Measurements from ENCODE around the gene FBXW5. TPM values are rescaled to one million over a fixed set of nuclear protein-coding genes. Genes with fewer than 3 reads are reported as not detected.

The FBXW5 gene
- total RNA-seq, 1 experiment from 2014 or later, result 88.0 TPM

DNA sequence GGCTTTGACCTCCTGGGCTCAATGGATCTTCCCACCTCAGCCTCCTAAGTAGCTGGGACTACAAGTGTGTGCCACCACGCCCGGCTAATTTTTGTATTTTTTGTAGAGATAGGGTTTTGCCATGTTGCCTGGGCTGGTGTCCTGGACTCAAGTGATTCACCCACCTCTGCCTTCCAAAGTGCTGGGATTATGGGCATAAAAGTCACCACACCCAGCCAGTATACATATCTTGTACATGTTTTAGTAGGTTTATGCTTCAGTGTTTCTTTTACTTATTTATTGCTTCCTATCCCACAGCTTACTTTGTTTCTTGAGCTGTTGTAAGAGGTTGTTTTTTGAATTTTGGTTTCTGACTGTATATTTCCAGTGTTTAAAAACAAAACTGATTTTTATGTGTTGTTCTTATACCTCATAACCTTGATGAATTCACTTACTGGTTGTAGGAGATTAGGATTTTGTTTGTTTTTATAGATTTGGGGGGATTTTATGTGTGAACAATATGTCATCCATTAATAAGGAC is 12.9 kb downstream of the FBXW5 start:
- Histone ChIP-seq H3K4me3 (replicated peaks in 1 of 2; ENCODE audit: low read depth in 1 of 2, low read length in 2 of 2) (no peak overlapping the region), H3K79me2 (ENCODE audit: insufficient read depth, low read length) (no peaks in the 10 kb centered on the region), H3K36me3 (ENCODE audit: control insufficient read depth in 1 of 2, insufficient read depth in 2 of 2, low read length in 2 of 2) (peaks cover 0 to 12% of the 10 kb centered on the region in 2 experiments; a peak in 1 of 4 replicates), H3K4me2 (ENCODE audit: low read length) (no peak overlapping the region), H3K9me3 (ENCODE audit: control insufficient read depth in 1 of 2, insufficient read depth in 1 of 2, low read depth in 1 of 2, low read length in 2 of 2) (no peaks in the 10 kb centered on the region), H3K9me2 (ENCODE audit: insufficient read depth) (no peaks in the 10 kb centered on the region), H3K4me1 (ENCODE audit: control insufficient read depth in 1 of 2, insufficient read depth in 2 of 2, low read length in 2 of 2) (no peaks in the 10 kb centered on the region), H3K9ac (ENCODE audit: low read length) (no peak overlapping the region), H3K27me3 (ENCODE audit: insufficient read depth, low read length) (no peaks in the 10 kb centered on the region), H3K27ac (ENCODE audit: low read depth, low read length) (no peak overlapping the region), H2AFZ (ENCODE audit: low read depth, low read length, poor library complexity, severe bottlenecking) (no peak overlapping the region), H4K20me1 (ENCODE audit: insufficient read depth) (no peaks in the 10 kb centered on the region)
- ChIA-PET POLR2A (no interaction called here), RAD21 (ENCODE audit: low non-redundant PET in 1 of 2, low total read pairs in 2 of 2, uncharacterized antibody in 2 of 2, unreplicated experiment in 2 of 2) (no interaction called here), CTCF (no interaction called here)
- no TSS peak for BruUV-seq (replicated peaks)
- intact Hi-C loops (cut with micrococcal nuclease), result no loop called here
- ATAC-seq (no peak), DNase-seq (ENCODE audit: low read depth, low spot score) (no peak)
- TF ChIP-seq ELF1 (IDR thresholded peaks at IDR 0.05; ENCODE audit: borderline replicate concordance, low read depth) (no peak), ATF3 (IDR thresholded peaks at IDR 0.05) (no peak), POLR2A (IDR thresholded peaks at IDR 0.05; ENCODE audit: borderline replicate concordance, extremely low read depth, insufficient read depth, insufficient read length) (no peak), SIN3A (IDR thresholded peaks at IDR 0.05; ENCODE audit: low read depth) (no peak), SP1 (IDR thresholded peaks at IDR 0.05; ENCODE audit: low read depth) (no peak), FOSL1 (IDR thresholded peaks at IDR 0.05; ENCODE audit: low read depth) (no peak), RAD21 (IDR thresholded peaks at IDR 0.05; ENCODE audit: low read depth) (no peak), POLR2AphosphoS5 (IDR thresholded peaks at IDR 0.05; ENCODE audit: low read depth, low read length) (no peak), CEBPB (IDR thresholded peaks at IDR 0.05; ENCODE audit: low read depth) (no peak), YY1 (IDR thresholded peaks at IDR 0.05; ENCODE audit: extremely low read depth, insufficient replicate concordance, low read depth, low read length) (no peak), CBX3 (IDR thresholded peaks at IDR 0.05; ENCODE audit: low read depth) (no peak), ZFX (IDR thresholded peaks at IDR 0.05) (no peak), ZNF274 (IDR thresholded peaks at IDR 0.05; ENCODE audit: low read depth, low read length) (no peak), EGR1 (IDR thresholded peaks at IDR 0.05; ENCODE audit: low read depth) (no peak), TCF7L2 (IDR thresholded peaks at IDR 0.05; ENCODE audit: borderline replicate concordance, extremely low read depth, insufficient read depth, insufficient read length) (no peak), SRF (IDR thresholded peaks at IDR 0.05; ENCODE audit: low read depth) (no peak), JUND (IDR thresholded peaks at IDR 0.05) (no peak)
- TF ChIP-seq, protein P1, sequence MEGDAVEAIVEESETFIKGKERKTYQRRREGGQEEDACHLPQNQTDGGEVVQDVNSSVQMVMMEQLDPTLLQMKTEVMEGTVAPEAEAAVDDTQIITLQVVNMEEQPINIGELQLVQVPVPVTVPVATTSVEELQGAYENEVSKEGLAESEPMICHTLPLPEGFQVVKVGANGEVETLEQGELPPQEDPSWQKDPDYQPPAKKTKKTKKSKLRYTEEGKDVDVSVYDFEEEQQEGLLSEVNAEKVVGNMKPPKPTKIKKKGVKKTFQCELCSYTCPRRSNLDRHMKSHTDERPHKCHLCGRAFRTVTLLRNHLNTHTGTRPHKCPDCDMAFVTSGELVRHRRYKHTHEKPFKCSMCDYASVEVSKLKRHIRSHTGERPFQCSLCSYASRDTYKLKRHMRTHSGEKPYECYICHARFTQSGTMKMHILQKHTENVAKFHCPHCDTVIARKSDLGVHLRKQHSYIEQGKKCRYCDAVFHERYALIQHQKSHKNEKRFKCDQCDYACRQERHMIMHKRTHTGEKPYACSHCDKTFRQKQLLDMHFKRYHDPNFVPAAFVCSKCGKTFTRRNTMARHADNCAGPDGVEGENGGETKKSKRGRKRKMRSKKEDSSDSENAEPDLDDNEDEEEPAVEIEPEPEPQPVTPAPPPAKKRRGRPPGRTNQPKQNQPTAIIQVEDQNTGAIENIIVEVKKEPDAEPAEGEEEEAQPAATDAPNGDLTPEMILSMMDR (IDR thresholded peaks at IDR 0.05 in 2 of 3, conservative IDR thresholded peaks at IDR 0.05 in 1 of 3; ENCODE audit: borderline replicate concordance in 1 of 3, insufficient read depth in 1 of 3, low read depth in 2 of 3, low read length in 2 of 3), result no peak
- TF ChIP-seq, protein P2, sequence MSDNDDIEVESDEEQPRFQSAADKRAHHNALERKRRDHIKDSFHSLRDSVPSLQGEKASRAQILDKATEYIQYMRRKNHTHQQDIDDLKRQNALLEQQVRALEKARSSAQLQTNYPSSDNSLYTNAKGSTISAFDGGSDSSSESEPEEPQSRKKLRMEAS (IDR thresholded peaks at IDR 0.05), result no peak

Measured in HCT116 (cell line).